Astrocyte of the hippocampus (primary cell): ENCODE results near the gene CCDC12.

ENCODE experiments used
- DNase-seq: peaks from one replicate; pipeline ENCODE4 v3.0.0; 2011; ENCODE audit warnings: low read depth, low spot score

The CCDC12 gene

GRCh38 chr3:46907271-46907670 is 69.3 kb downstream of the CCDC12 start:
- DNase-seq, result no peak

- DNase-seq, result no peak
Measured at GRCh38 chr3:46906471-46907058, 70.0 kb downstream of the CCDC12 start.

- DNase-seq, result no peak
Measured at GRCh38 chr3:46905661-46906451, 70.7 kb downstream of the CCDC12 start.

- DNase-seq, result no peak
Measured at GRCh38 chr3:46905213-46905560, 71.4 kb downstream of the CCDC12 start.

GRCh38 chr3:46904303-46905212 is 72.0 kb downstream of the CCDC12 start:
- no peak for DNase-seq

- peak; percentile 58 for DNase-seq
Measured at GRCh38 chr3:46903341-46904302, 72.9 kb downstream of the CCDC12 start.

GRCh38 chr3:46902188-46902631 is 74.3 kb downstream of the CCDC12 start:
- DNase-seq, result no peak

GRCh38 chr3:46901591-46902187 is 74.9 kb downstream of the CCDC12 start:
- DNase-seq, result no peak

- no peak for DNase-seq
Measured at GRCh38 chr3:46901061-46901460, 75.5 kb downstream of the CCDC12 start.

- DNase-seq, result no peak
Measured at GRCh38 chr3:46900356-46900755, 76.2 kb downstream of the CCDC12 start.

GRCh38 chr3:46900007-46900292 is 76.6 kb downstream of the CCDC12 start:
- DNase-seq, result no peak

GRCh38 chr3:46899151-46900006 is 77.2 kb downstream of the CCDC12 start:
- no peak for DNase-seq

GRCh38 chr3:46898321-46899150 is 78.0 kb downstream of the CCDC12 start:
- DNase-seq, result no peak

- no peak for DNase-seq
Measured at GRCh38 chr3:46897829-46898320, 78.7 kb downstream of the CCDC12 start.

GRCh38 chr3:46897031-46897430 is 79.5 kb downstream of the CCDC12 start:
- no peak for DNase-seq

GRCh38 chr3:46896386-46896785 is 80.2 kb downstream of the CCDC12 start:
- no peak for DNase-seq

GRCh38 chr3:46895761-46896160 is 80.8 kb downstream of the CCDC12 start:
- no peak for DNase-seq

GRCh38 chr3:46895204-46895660 is 81.3 kb downstream of the CCDC12 start:
- peak; percentile 76 for DNase-seq

- no peak for DNase-seq
Measured at GRCh38 chr3:46894256-46894655, 82.3 kb downstream of the CCDC12 start.
